Uterus (tissue), 4 donors: Measurements from ENCODE around the gene IL17F. TPM values are rescaled to one million over a fixed set of nuclear protein-coding genes. Genes with fewer than 3 reads are reported as not detected.

Experiments
- DNase-seq, 2 donors: peaks; one replicate each; pipeline ENCODE4 v3.0.0-alpha.2; 2019 to 2020
- H3K27ac ChIP-seq, 2 donors: fragments of 200-600 bp; sonication (generic); 1 replicate in 1 of 2; 2 replicates in 1 of 2; pipeline ENCODE4 v1.5.1; 2016 to 2018
- H3K27me3 ChIP-seq, 2 donors: fragments of 200-600 bp; sonication (generic); one replicate each; pipeline ENCODE4 v1.5.1; 2018 to 2019; ENCODE audit warnings: control low read depth in 1 of 2
- H3K36me3 ChIP-seq, 2 donors: fragments of 200-600 bp; sonication (generic); one replicate each; pipeline ENCODE4 v1.5.1; 2019; ENCODE audit warnings: control low read depth in 1 of 2
- H3K4me1 ChIP-seq, 2 donors: fragments of 200-600 bp; sonication (generic); one replicate each; pipeline ENCODE4 v1.5.1; 2018 to 2019; ENCODE audit warnings: control low read depth in 1 of 2
- H3K4me3 ChIP-seq, 2 donors: fragments of 200-600 bp; sonication (generic); 1 replicate in 1 of 2; 2 replicates in 1 of 2; pipeline ENCODE4 v1.5.1; 2018 to 2019; ENCODE audit warnings: mild to moderate bottlenecking in 1 of 2
- H3K9me3 ChIP-seq, 2 donors: fragments of 200-600 bp; sonication (generic); one replicate each; pipeline ENCODE4 v1.5.1; 2019; ENCODE audit warnings: control low read depth in 1 of 2
- CTCF ChIP-seq, 4 experiments: fragments of 200-600 bp in 2 of 4; fragments of 450-650 bp in 2 of 4; sonication (generic) in 2 of 4; IDR thresholded peaks; one replicate each; pipeline ENCODE4 v1.5.1; 2016 to 2019; ENCODE audit warnings: antibody characterized with exemption in 4 of 4, mild to moderate bottlenecking in 2 of 4, moderate library complexity in 1 of 4
- POLR2A ChIP-seq, 2 donors: fragments of 450-650 bp; IDR thresholded peaks; one replicate each; pipeline ENCODE4 v1.6.1; 2016; ENCODE audit warnings: antibody characterized with exemption in 2 of 2, mild to moderate bottlenecking in 1 of 2, moderate library complexity in 1 of 2
- intact Hi-C: fragments of 100-400 bp; cut with DNase I; formaldehyde crosslinking; loops from one replicate; pipeline ENCODE4 v1.15.1; 2023; ENCODE audit warnings: low total_unique reads
- total RNA-seq, 4 donors: library from RNA; depleted of rRNA in 3 of 4; stranded (reverse); fragments of >200 nt in 3 of 4; gene quantifications; one replicate each; pipeline versions ENCODE4 v1.1.0 to v1.2.4, GENCODE V29; 2014 to 2023
- donor health status: DM: yes; HTN: yes; CAD: no.

IL17F gene
- total RNA-seq, 4 donors from 2014 or later: not detected

DNA sequence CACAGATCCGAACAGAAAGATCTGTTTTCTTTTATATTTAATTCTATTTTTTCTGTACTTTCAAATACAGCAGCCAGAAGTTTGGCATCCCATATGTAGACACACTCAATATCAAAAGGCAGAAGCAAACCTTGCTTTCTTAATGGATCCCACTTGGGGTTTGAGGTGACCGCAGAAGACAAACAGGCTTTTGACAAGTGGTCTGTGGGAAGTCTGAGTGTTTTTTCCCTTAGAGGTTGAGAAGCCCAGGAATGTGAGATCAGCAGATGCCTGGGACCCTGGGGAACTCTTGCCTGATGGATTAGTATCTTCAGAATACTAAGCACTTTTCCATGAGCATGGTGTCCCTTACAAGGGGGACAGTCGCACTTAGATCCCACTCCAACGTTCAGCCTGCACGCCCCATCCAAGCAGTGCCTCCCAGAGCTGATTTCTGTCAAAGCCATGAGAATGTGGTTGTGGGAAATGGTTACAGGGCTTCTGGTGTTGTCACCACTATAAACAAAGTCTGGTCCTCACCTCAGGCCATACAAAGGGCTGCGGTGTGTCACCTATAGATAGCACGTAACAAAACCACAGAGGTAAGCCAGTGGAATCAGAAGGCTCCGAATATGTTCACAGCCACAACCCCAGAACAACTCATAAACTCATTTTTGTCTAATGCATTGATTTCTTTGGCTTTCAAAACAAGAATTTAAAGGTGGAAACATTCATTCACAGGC is 12.7 kb downstream of the IL17F start:
- H3K4me1 ChIP-seq: no peaks in the 10 kb centered on the region
- intact Hi-C loops: no loop called here
- H3K36me3 ChIP-seq: no peaks in the 10 kb centered on the region
- no peaks in the 10 kb centered on the region for H3K27me3 ChIP-seq
- no peaks in the 10 kb centered on the region for H3K9me3 ChIP-seq
- no peak overlapping the region for H3K4me3 ChIP-seq
- TF ChIP-seq POLR2A (IDR thresholded peaks at IDR 0.05) (no peak), CTCF (IDR thresholded peaks at IDR 0.05) (no peak)
- DNase-seq: no peak
- H3K27ac ChIP-seq: no peak overlapping the region

DNA sequence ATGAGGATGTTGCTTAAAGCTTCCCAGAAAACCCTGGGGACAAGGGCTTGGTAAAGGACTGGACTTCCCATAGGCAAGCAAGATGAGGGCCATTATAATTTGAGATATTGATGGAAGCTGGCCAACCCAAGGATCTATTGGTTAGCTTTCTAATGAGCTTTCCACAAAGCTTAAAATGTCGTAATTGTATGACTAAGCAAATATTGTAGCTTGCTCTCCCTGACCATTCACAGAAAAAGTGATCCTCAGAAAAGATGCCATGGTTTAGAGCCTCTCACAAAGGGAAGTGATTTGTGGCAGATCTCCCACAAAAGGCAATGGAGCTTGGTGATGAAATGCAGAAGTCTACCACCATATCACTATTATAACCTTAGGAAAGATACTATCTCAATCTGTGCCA is 13.6 kb downstream of the IL17F start:
- no peak for DNase-seq
- intact Hi-C loops: no loop called here
- no peaks in the 10 kb centered on the region for H3K4me1 ChIP-seq
- no peaks in the 10 kb centered on the region for H3K36me3 ChIP-seq
- no peaks in the 10 kb centered on the region for H3K27me3 ChIP-seq
- H3K4me3 ChIP-seq: no peak overlapping the region
- TF ChIP-seq POLR2A (IDR thresholded peaks at IDR 0.05) (no peak), CTCF (IDR thresholded peaks at IDR 0.05) (no peak)
- no peaks in the 10 kb centered on the region for H3K9me3 ChIP-seq
- no peak overlapping the region for H3K27ac ChIP-seq

- intact Hi-C loops: no loop called here
Observed at GRCh38 chr6:52227495-52227894, 16.8 kb downstream of the IL17F start.

GRCh38 chr6:52221302-52221701 is 23.0 kb downstream of the IL17F start:
- Histone ChIP-seq H3K27ac (no peak overlapping the region), H3K4me3 (no peak overlapping the region), H3K9me3 (no peaks in the 10 kb centered on the region), H3K4me1 (no peaks in the 10 kb centered on the region), H3K36me3 (no peaks in the 10 kb centered on the region), H3K27me3 (no peaks in the 10 kb centered on the region)
- DNase-seq: no peak
- no peak for TF ChIP-seq CTCF (IDR thresholded peaks at IDR 0.05)
- TF ChIP-seq POLR2A (IDR thresholded peaks at IDR 0.05): no peak
- intact Hi-C loops: no loop called here

More at GRCh38 chr6:52227495-52227894, 16.8 kb downstream of the IL17F start:
- Histone ChIP-seq H3K36me3 (no peaks in the 10 kb centered on the region), H3K4me3 (no peak overlapping the region), H3K9me3 (no peaks in the 10 kb centered on the region), H3K27ac (no peak overlapping the region), H3K27me3 (no peaks in the 10 kb centered on the region), H3K4me1 (no peaks in the 10 kb centered on the region)
- no peak for DNase-seq
- TF ChIP-seq POLR2A (IDR thresholded peaks at IDR 0.05) (no peak), CTCF (IDR thresholded peaks at IDR 0.05) (no peak)

DNA sequence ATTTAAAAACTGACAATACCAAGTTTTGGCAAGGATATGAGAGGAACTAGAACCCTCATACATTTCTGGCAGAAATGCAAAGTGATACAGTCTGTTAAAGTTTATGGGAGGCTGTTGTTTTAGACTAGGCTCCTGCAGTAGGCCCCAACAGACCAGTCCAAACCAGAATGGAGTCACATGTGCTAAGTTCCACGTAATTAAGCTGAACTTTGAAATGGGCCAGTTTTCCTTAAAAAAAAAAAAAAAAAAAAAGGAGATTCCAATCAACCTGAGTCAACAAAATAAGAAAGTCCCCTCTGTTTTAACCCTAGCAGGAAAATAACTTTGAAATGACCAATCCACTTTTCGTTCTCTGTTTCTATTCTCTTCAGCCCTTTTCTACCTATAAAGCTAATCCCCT is 26.5 kb downstream of the IL17F start:
- H3K9me3 ChIP-seq: no peaks in the 10 kb centered on the region
- no peaks in the 10 kb centered on the region for H3K27me3 ChIP-seq
- H3K4me1 ChIP-seq: no peaks in the 10 kb centered on the region
- H3K27ac ChIP-seq: no peak overlapping the region
- no peaks in the 10 kb centered on the region for H3K36me3 ChIP-seq
- TF ChIP-seq CTCF (IDR thresholded peaks at IDR 0.05): no peak
- TF ChIP-seq POLR2A (IDR thresholded peaks at IDR 0.05): no peak
- intact Hi-C loops: no loop called here
- DNase-seq: no peak
- H3K4me3 ChIP-seq: no peak overlapping the region
